ENCODE data around the gene TPO. TPM values are rescaled to one million over a fixed set of nuclear protein-coding genes. Genes with fewer than 3 reads are reported as not detected.

TPO gene
- total RNA-seq, 1 donor from 2014 or later, result not detected

GRCh38 chr2:1422131-1422530 lies 8.9 kb downstream of the TPO start:
- Mint-ChIP-seq H3K36me3 (no peaks in the 10 kb centered on the region), H3K4me3 (no peak overlapping the region), H3K27ac (no peak overlapping the region), H3K4me1 (peaks cover 15% of the 10 kb centered on the region), H3K9me3 (peaks cover 2% of the 10 kb centered on the region), H3K27me3 (ENCODE audit: insufficient read depth, low read depth) (peaks cover 5% of the 10 kb centered on the region)
- Histone ChIP-seq H3K27me3 (no peaks in the 10 kb centered on the region), H2AFZ (replicated peaks) (no peak overlapping the region), H3K9ac (no peak overlapping the region), H4K20me1 (ENCODE audit: low read depth) (no peaks in the 10 kb centered on the region), H3K4me2 (no peak overlapping the region), H3K79me2 (ENCODE audit: low read depth) (no peaks in the 10 kb centered on the region), H3K27ac (no peak overlapping the region), H3K4me3 (no peak overlapping the region), H3F3A (ENCODE audit: low read depth) (no peaks in the 10 kb centered on the region), H3K4me1 (peaks cover 17% of the 10 kb centered on the region), H3K36me3 (no peaks in the 10 kb centered on the region), H3K9me3 (ENCODE audit: low read depth) (no peaks in the 10 kb centered on the region)
- DNase-seq (ENCODE audit: low spot score), result no peak
- no peak for TF ChIP-seq EZH2phosphoT487 (IDR thresholded peaks at IDR 0.05)
- TF ChIP-seq CTCF (IDR thresholded peaks at IDR 0.05), result no peak
- TF ChIP-seq EZH2 (IDR thresholded peaks at IDR 0.05), result no peak

GRCh38 chr2:1422716-1423285 lies 9.5 kb downstream of the TPO start:
- H3K4me3 ChIP-seq, result no peak overlapping the region
- Mint-ChIP-seq H3K4me1 (peaks cover 15% of the 10 kb centered on the region), H3K9me3 (peaks cover 2% of the 10 kb centered on the region), H3K27me3 (ENCODE audit: insufficient read depth, low read depth) (peaks cover 5% of the 10 kb centered on the region), H3K36me3 (no peaks in the 10 kb centered on the region), H3K27ac (no peak overlapping the region), H3K4me3 (no peak overlapping the region)
- H3K36me3 ChIP-seq, result no peaks in the 10 kb centered on the region
- DNase-seq (ENCODE audit: low spot score), result no peak
- no peaks in the 10 kb centered on the region for H3K9me3 ChIP-seq (ENCODE audit: low read depth)
- H3K4me1 ChIP-seq, result peaks cover 17% of the 10 kb centered on the region
- H3K9ac ChIP-seq, result no peak overlapping the region
- no peak for TF ChIP-seq EZH2phosphoT487 (IDR thresholded peaks at IDR 0.05)
- no peak for TF ChIP-seq EZH2 (IDR thresholded peaks at IDR 0.05)
- TF ChIP-seq CTCF (IDR thresholded peaks at IDR 0.05), result no peak
- H3K79me2 ChIP-seq (ENCODE audit: low read depth), result no peaks in the 10 kb centered on the region
- no peak overlapping the region for H3K27ac ChIP-seq
- H3F3A ChIP-seq (ENCODE audit: low read depth), result no peaks in the 10 kb centered on the region
- H2AFZ ChIP-seq (replicated peaks), result no peak overlapping the region
- no peaks in the 10 kb centered on the region for H4K20me1 ChIP-seq (ENCODE audit: low read depth)
- no peak overlapping the region for H3K4me2 ChIP-seq
- no peaks in the 10 kb centered on the region for H3K27me3 ChIP-seq

- H3K4me2 ChIP-seq, result no peak overlapping the region
- H3K9me3 ChIP-seq (ENCODE audit: low read depth), result no peaks in the 10 kb centered on the region
- no peak overlapping the region for H2AFZ ChIP-seq (replicated peaks)
- Mint-ChIP-seq H3K36me3 (no peaks in the 10 kb centered on the region), H3K9me3 (peaks cover 2% of the 10 kb centered on the region), H3K4me3 (no peak overlapping the region), H3K27ac (no peak overlapping the region), H3K4me1 (no peaks in the 10 kb centered on the region), H3K27me3 (ENCODE audit: insufficient read depth, low read depth) (peaks cover 2% of the 10 kb centered on the region)
- H3K27ac ChIP-seq, result no peak overlapping the region
- no peaks in the 10 kb centered on the region for H3F3A ChIP-seq (ENCODE audit: low read depth)
- H3K27me3 ChIP-seq, result no peaks in the 10 kb centered on the region
- no peaks in the 10 kb centered on the region for H3K79me2 ChIP-seq (ENCODE audit: low read depth)
- DNase-seq (ENCODE audit: low spot score), result no peak
- TF ChIP-seq EZH2phosphoT487 (IDR thresholded peaks at IDR 0.05) (no peak), CTCF (IDR thresholded peaks at IDR 0.05) (no peak), EZH2 (IDR thresholded peaks at IDR 0.05) (no peak)
- H4K20me1 ChIP-seq (ENCODE audit: low read depth), result no peaks in the 10 kb centered on the region
- no peak overlapping the region for H3K4me3 ChIP-seq
- H3K4me1 ChIP-seq, result no peaks in the 10 kb centered on the region
- no peaks in the 10 kb centered on the region for H3K36me3 ChIP-seq
- no peak overlapping the region for H3K9ac ChIP-seq
Measured at GRCh38 chr2:1427086-1427485, 13.8 kb downstream of the TPO start.
